H1 (cell line): Measurements from ENCODE around the gene MED12L. TPM values are rescaled to one million over a fixed set of nuclear protein-coding genes. Genes with fewer than 3 reads are reported as not detected.

Experiments
- BCL11A ChIP-seq, 2 experiments: IDR thresholded peaks; one replicate each; pipeline ENCODE4 v1.6.1; 2011; ENCODE audit warnings: low read depth in 2 of 2, low read length in 2 of 2, mild to moderate bottlenecking in 2 of 2
- CBX8 ChIP-seq: fragments of 300-800, 300-1000 bp; sonication (generic); IDR thresholded peaks from 2 replicates; pipeline ENCODE4 v1.7.1; 2016; ENCODE audit warnings: low read depth, low read length, borderline replicate concordance
- CHD7 ChIP-seq: fragments of 300-600 bp; sonication (generic); IDR thresholded peaks from 2 replicates; pipeline ENCODE4 v1.7.1; 2012; ENCODE audit warnings: low read length, moderate library complexity, mild to moderate bottlenecking, inconsistent platforms; ENCODE audit not compliant: insufficient replicate concordance
- EGR1 ChIP-seq: IDR thresholded peaks from 2 replicates; pipeline ENCODE4 v1.6.1; 2011; ENCODE audit warnings: low read depth, low read length, borderline replicate concordance
- NANOG ChIP-seq: IDR thresholded peaks from 2 replicates; pipeline ENCODE4 v1.6.1; 2011; ENCODE audit warnings: low read length, low read depth, mild to moderate bottlenecking, inconsistent platforms; ENCODE audit not compliant: insufficient read depth, poor library complexity, severe bottlenecking
- POLR2AphosphoS5 ChIP-seq: IDR thresholded peaks from 2 replicates; pipeline ENCODE4 v1.6.1; 2011; ENCODE audit warnings: low read depth, low read length
- POU5F1 ChIP-seq: IDR thresholded peaks from 2 replicates; pipeline ENCODE4 v1.6.1; 2011; ENCODE audit warnings: low read depth, mild to moderate bottlenecking, low read length, moderate library complexity
- RNF2 ChIP-seq: fragments of 200-900, 300-1000 bp; sonication (generic); IDR thresholded peaks from 2 replicates; pipeline ENCODE4 v1.7.1; 2016; ENCODE audit warnings: borderline replicate concordance, low read depth, mild to moderate bottlenecking, antibody characterized with exemption, low read length; ENCODE audit not compliant: poor library complexity, severe bottlenecking; ENCODE audit errors: missing control alignments
- RXRA ChIP-seq: IDR thresholded peaks from 2 replicates; pipeline ENCODE4 v1.6.1; 2011; ENCODE audit warnings: low read depth, mild to moderate bottlenecking, low read length, moderate library complexity; ENCODE audit not compliant: insufficient read depth
- TAF7 ChIP-seq: optimal IDR thresholded peaks from 2 replicates; pipeline ENCODE3; 2011; ENCODE audit warnings: low read depth, mild to moderate bottlenecking, inconsistent platforms, low read length, moderate library complexity, borderline replicate concordance
- TCF12 ChIP-seq: IDR thresholded peaks from 2 replicates; pipeline ENCODE4 v1.6.1; 2011; ENCODE audit warnings: low read depth, mild to moderate bottlenecking, low read length
- polyA plus RNA-seq, 7 experiments: library from polyadenylated mRNA; depleted of rRNA in 3 of 7; stranded (reverse) in 5 of 7; unstranded in 2 of 7; fragments of >200 nt in 5 of 7; fragments of 200-250 nt in 2 of 7; gene quantifications; 1 replicate in 5 of 7; 2 replicates in 1 of 7; 4 replicates in 1 of 7; pipeline versions ENCODE4 v1.2.1 to v1.2.3, GENCODE V29; 2011 to 2013; ENCODE audit warnings: missing spikeins in 2 of 7, mixed read lengths in 2 of 7
- total RNA-seq: library from RNA; stranded (reverse); fragmentation: NEBNext Ultra II Directional; extraction: Animal tissue kit (Norgen Biotek cat#: 25700); gene quantifications from 2 replicates; pipeline ENCODE4 v1.2.1, GENCODE V29; 2021

MED12L gene
- total and polyA plus RNA-seq, 2 of the 8 experiments (the other 6 are each of a cell fraction or from before 2014, with no cell fraction given): 3.6 to 26.2 TPM

- TF ChIP-seq CHD7 (no peak), POLR2AphosphoS5 (no peak), CBX8 (no peak), NANOG (no peak), EGR1 (no peak), TAF7 (no peak), RXRA (no peak), TCF12 (no peak), RNF2 (no peak), BCL11A (IDR thresholded peaks at IDR 0.05; ENCODE audit: low read depth in 2 of 2, low read length in 2 of 2) (no peak), POU5F1 (no peak)
Measured at GRCh38 chr3:151331696-151332095, 246.2 kb downstream of the MED12L start (continued).
